Upper lobe of left lung (tissue), 6 donors: ENCODE results near the gene SH2D4B. TPM values are rescaled to one million over a fixed set of nuclear protein-coding genes. Genes with fewer than 3 reads are reported as not detected.

Experiments
- ATAC-seq, 2 donors: fragments of 200-7000 bp; cut with Tn5 transposase; one replicate each; pipeline ENCODE4 v1.9.1; 2022; ENCODE audit warnings: mild to moderate bottlenecking in 2 of 2, moderate library complexity in 2 of 2; ENCODE audit not compliant: low FRiP score in 2 of 2
- DNase-seq, 2 donors: peaks; one replicate each; pipeline ENCODE4 v3.0.0-alpha.2; 2019 to 2020
- H3K27ac ChIP-seq, 4 donors: fragments of 200-600 bp; sonication (generic); one replicate each; pipeline ENCODE4 v1.5.1; 2016 to 2019
- H3K27me3 ChIP-seq, 4 donors: fragments of 200-600 bp; sonication (generic); one replicate each; pipeline ENCODE4 v1.5.1; 2017 to 2019
- H3K36me3 ChIP-seq, 4 donors: fragments of 200-600 bp; sonication (generic); one replicate each; pipeline ENCODE4 v1.5.1; 2016 to 2019
- H3K4me1 ChIP-seq, 4 donors: fragments of 200-600 bp; sonication (generic); one replicate each; pipeline ENCODE4 v1.5.1; 2018 to 2019
- H3K4me3 ChIP-seq, 4 donors: fragments of 200-600 bp; sonication (generic); one replicate each; pipeline ENCODE4 v1.5.1; 2017 to 2019; ENCODE audit warnings: mild to moderate bottlenecking in 2 of 4, moderate library complexity in 1 of 4
- H3K9me3 ChIP-seq, 4 donors: fragments of 200-600 bp; sonication (generic); one replicate each; pipeline ENCODE4 v1.5.1; 2018 to 2019
- EP300 ChIP-seq, 4 donors: sonication (generic); formaldehyde crosslinking; IDR thresholded peaks; one replicate each; pipeline ENCODE4 v1.5.1; 2017; ENCODE audit warnings: antibody characterized with exemption in 4 of 4, control low read depth in 2 of 4
- POLR2A ChIP-seq, 4 donors: fragments of 450-650 bp; IDR thresholded peaks; one replicate each; pipeline ENCODE4 v1.5.1; 2016 to 2017; ENCODE audit warnings: antibody characterized with exemption in 4 of 4, mild to moderate bottlenecking in 2 of 4
- POLR2AphosphoS5 ChIP-seq, 2 donors: sonication (generic); formaldehyde crosslinking; IDR thresholded peaks; one replicate each; pipeline ENCODE4 v1.5.1; 2017; ENCODE audit warnings: antibody characterized with exemption in 2 of 2
- WGBS, 2 donors: methylation state at CpG; one replicate each; pipeline ENCODE4 v1.1.5; 2017 to 2018; 5-methylcytosine and 5-hydroxymethylcytosine counted together
- total RNA-seq, 6 donors: library from RNA; depleted of rRNA in 4 of 6; stranded (reverse); fragments of >200 nt in 4 of 6; gene quantifications; one replicate each; pipeline versions ENCODE4 v1.1.0 to v1.2.1, GENCODE V29; 2016 to 2021
- TF ChIP-seq, protein P1 (sequence below), 6 experiments: fragments of 450-650 bp in 4 of 6; fragments of 200-600 bp in 2 of 6; sonication (generic) in 2 of 6; IDR thresholded peaks; one replicate each; pipeline ENCODE4 v1.5.1; 2016 to 2019; ENCODE audit warnings: antibody characterized with exemption in 6 of 6
- donor health status: DM: no; HTN: no; CAD: no; lungs with moderate emphysema.
- donor health status: DM: no; HTN: yes; CAD: no; lungs with severe emphysema.

The SH2D4B gene
- total RNA-seq, 6 donors from 2014 or later, result 0.15 to 1.0 (median 0.55) TPM; not detected in 1

DNA sequence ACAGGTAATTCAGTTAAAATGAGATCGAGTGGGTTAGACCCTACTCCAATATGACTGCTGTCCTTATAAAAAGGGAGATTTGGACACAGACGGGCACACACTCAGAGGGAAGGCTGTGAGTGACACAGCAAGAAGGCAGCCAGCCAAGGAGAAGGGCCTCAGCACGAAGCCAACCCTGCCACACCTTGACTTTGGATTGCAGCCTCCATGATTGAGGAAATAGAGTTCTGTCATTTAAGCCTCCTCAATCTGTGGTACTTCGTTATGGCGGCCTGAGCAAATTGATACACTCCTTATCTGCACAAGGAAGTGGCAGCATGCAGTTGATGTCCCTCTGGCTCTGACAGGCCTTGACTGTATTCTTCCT, 43.8 kb downstream of the SH2D4B start:
- H3K4me3 ChIP-seq, result no peak overlapping the region
- TF ChIP-seq POLR2AphosphoS5 (IDR thresholded peaks at IDR 0.05), result no peak
- TF ChIP-seq, protein P1, sequence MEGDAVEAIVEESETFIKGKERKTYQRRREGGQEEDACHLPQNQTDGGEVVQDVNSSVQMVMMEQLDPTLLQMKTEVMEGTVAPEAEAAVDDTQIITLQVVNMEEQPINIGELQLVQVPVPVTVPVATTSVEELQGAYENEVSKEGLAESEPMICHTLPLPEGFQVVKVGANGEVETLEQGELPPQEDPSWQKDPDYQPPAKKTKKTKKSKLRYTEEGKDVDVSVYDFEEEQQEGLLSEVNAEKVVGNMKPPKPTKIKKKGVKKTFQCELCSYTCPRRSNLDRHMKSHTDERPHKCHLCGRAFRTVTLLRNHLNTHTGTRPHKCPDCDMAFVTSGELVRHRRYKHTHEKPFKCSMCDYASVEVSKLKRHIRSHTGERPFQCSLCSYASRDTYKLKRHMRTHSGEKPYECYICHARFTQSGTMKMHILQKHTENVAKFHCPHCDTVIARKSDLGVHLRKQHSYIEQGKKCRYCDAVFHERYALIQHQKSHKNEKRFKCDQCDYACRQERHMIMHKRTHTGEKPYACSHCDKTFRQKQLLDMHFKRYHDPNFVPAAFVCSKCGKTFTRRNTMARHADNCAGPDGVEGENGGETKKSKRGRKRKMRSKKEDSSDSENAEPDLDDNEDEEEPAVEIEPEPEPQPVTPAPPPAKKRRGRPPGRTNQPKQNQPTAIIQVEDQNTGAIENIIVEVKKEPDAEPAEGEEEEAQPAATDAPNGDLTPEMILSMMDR (IDR thresholded peaks at IDR 0.05), result no peak
- TF ChIP-seq POLR2A (IDR thresholded peaks at IDR 0.05), result no peak
- no peak for TF ChIP-seq EP300 (IDR thresholded peaks at IDR 0.05)
- H3K4me1 ChIP-seq, result peaks cover 0 to 5% (median 0%) of the 10 kb centered on the region in 4 donors
- no peaks in the 10 kb centered on the region for H3K27me3 ChIP-seq
- peaks cover 0 to 8% (median 6%) of the 10 kb centered on the region in 4 donors for H3K9me3 ChIP-seq
- DNase-seq, result peak in 1 of 2 donors; percentile 41
- WGBS, 2 donors, result 68 to 77% methylated on average over 5 of the region's 5 CpGs
- peak in 1 of 2 donors; percentile 61 for ATAC-seq
- no peaks in the 10 kb centered on the region for H3K36me3 ChIP-seq
- H3K27ac ChIP-seq, result no peak overlapping the region

DNA sequence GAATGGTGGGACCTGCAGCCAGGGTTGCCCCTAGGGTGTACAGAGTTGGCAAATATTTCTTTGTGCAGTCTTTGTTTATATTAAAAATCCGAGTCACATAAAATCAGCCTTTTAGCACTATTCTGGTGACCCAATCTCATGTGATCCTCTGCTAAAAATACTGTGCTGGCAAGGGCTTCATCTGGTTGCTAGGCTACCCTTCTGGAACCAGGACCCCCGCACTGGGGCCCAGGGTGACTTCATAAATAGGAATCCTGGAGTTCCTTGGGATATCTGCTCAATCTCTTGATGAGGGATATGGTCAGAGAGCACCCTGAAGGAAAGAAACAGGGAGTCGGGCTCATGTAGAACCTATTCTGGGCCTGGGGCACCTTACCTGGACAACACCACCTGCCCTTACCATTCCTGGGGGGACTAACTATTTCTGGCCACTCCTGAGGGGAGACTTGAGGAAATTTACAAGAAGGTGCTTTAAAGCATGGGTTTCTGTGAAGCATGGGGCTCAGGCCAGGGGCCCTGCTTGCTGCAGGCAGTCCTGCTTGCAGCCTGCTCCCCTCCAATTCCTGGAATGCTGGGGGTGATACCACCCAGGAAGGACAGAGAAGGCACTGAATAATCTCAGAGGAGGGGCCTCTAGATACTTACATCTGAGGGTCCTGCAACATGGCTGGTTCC, 44.7 kb downstream of the SH2D4B start:
- peaks cover 0 to 5% (median 0%) of the 10 kb centered on the region in 4 donors for H3K4me1 ChIP-seq
- WGBS, 2 donors, result 78 to 85% methylated on average over 3 of the region's 3 CpGs
- H3K27ac ChIP-seq, result no peak overlapping the region
- no peak overlapping the region for H3K4me3 ChIP-seq
- no peaks in the 10 kb centered on the region for H3K36me3 ChIP-seq
- H3K9me3 ChIP-seq, result no peaks in the 10 kb centered on the region
- no peaks in the 10 kb centered on the region for H3K27me3 ChIP-seq
- ATAC-seq (no peak), DNase-seq (no peak)
- TF ChIP-seq EP300 (IDR thresholded peaks at IDR 0.05), result no peak
- no peak for TF ChIP-seq POLR2AphosphoS5 (IDR thresholded peaks at IDR 0.05)
- TF ChIP-seq, protein P1 (IDR thresholded peaks at IDR 0.05), result no peak
- no peak for TF ChIP-seq POLR2A (IDR thresholded peaks at IDR 0.05)

DNA sequence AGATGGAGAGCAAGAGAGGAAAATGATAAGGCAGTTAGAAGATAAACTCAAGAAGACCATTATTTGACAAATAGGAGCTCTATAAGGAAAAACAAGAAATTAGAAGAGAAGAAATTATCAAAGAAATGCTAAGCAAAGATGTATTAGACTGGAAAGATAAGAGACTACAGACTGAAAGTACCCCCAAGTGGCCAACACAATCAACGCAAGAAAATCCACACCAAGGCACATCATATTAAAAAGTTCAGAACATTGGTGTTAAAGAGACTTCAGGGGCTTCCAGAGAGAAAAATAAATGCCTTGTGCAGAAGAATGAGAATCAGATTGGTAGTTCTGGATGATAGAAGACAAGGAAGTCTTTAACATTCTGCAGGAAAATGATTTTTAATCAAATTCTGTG, 46.0 kb downstream of the SH2D4B start:
- DNase-seq, result no peak
- 46 to 53% methylated on average over 1 of the region's 1 CpG for WGBS, 2 donors
- Histone ChIP-seq H3K27ac (no peak overlapping the region), H3K4me1 (peaks cover 0 to 5% (median 0%) of the 10 kb centered on the region in 4 donors), H3K9me3 (no peaks in the 10 kb centered on the region), H3K27me3 (no peaks in the 10 kb centered on the region), H3K36me3 (no peaks in the 10 kb centered on the region), H3K4me3 (no peak overlapping the region)
- TF ChIP-seq EP300 (IDR thresholded peaks at IDR 0.05) (no peak), POLR2A (IDR thresholded peaks at IDR 0.05) (no peak), POLR2AphosphoS5 (IDR thresholded peaks at IDR 0.05) (no peak)
- TF ChIP-seq, protein P1 (IDR thresholded peaks at IDR 0.05), result no peak
- no peak for ATAC-seq

DNA sequence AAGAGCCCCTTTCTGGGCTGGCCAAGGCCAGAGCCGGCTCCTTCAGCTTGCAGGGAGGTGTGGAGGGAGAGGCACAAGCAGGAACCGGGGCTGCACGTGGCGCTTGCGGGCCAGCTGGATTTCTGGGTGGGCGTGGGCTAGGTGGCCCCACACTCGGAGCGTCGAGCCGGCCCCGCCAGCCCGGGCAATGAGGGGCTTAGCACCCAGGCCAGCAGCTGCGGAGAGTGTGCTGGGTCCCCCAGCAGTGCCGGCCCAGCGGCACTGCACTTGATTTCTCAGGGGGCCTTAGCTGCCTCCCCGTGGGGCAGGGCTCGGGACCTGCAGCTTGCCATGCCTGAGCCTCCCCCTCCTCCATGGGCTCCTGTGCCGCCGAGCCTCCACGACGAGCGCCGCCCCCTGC, 48.1 kb downstream of the SH2D4B start:
- peaks cover 0 to 1% (median 0%) of the 10 kb centered on the region in 4 donors for H3K4me1 ChIP-seq
- ATAC-seq (no peak), DNase-seq (peak in 1 of 2 donors; percentile 61)
- no peaks in the 10 kb centered on the region for H3K9me3 ChIP-seq
- 93 to 95% methylated on average over 12 to 21 of the region's 23 CpGs for WGBS, 2 donors
- no peak overlapping the region for H3K4me3 ChIP-seq
- TF ChIP-seq, protein P1 (IDR thresholded peaks at IDR 0.05), result no peak
- TF ChIP-seq POLR2A (IDR thresholded peaks at IDR 0.05) (no peak), EP300 (IDR thresholded peaks at IDR 0.05) (no peak), POLR2AphosphoS5 (IDR thresholded peaks at IDR 0.05) (no peak)
- no peak overlapping the region for H3K27ac ChIP-seq
- no peaks in the 10 kb centered on the region for H3K36me3 ChIP-seq
- H3K27me3 ChIP-seq, result no peaks in the 10 kb centered on the region

DNA sequence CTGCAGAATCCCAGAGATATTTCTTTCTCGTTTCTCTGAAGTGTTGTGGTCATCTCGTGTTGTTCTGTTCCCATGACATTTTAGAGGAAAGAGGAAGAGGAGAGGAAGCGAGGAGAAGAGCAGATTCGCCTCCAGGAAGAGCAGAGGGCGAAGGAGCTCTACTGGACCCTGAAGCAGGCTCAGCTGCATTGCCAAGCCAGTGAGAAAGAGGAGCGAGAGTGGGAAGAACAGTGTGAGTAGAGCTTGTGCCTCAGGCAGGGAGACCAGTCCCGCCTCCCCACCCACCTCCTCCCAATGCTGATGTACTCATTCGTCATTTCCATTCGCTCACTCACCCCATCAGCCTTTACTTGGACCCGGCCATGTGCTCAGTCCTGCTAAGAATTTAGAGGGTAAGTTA, 50.8 kb downstream of the SH2D4B start:
- H3K9me3 ChIP-seq, result no peaks in the 10 kb centered on the region

More for the DNA sequence above, 50.8 kb downstream of the SH2D4B start:
- H3K4me1 ChIP-seq, result no peaks in the 10 kb centered on the region
- ATAC-seq (peak in 1 of 2 donors; percentile 14), DNase-seq (no peak)
- H3K27me3 ChIP-seq, result no peaks in the 10 kb centered on the region
- no peaks in the 10 kb centered on the region for H3K36me3 ChIP-seq
- TF ChIP-seq, protein P1 (IDR thresholded peaks at IDR 0.05), result no peak
- TF ChIP-seq POLR2A (IDR thresholded peaks at IDR 0.05), result no peak
- TF ChIP-seq EP300 (IDR thresholded peaks at IDR 0.05), result no peak
- no peak for TF ChIP-seq POLR2AphosphoS5 (IDR thresholded peaks at IDR 0.05)
- 76 to 82% methylated on average over 10 of the region's 10 CpGs for WGBS, 2 donors
- no peak overlapping the region for H3K4me3 ChIP-seq
- H3K27ac ChIP-seq, result no peak overlapping the region
